Neutrophil (primary cell): Measurements from ENCODE around the gene SIT1.

Experiments used
- H3K27ac ChIP-seq: fragments of 200-600 bp; sonication (generic); 2 replicates; pipeline ENCODE4 v1.5.1; 2016; ENCODE audit warnings: mild to moderate bottlenecking, moderate library complexity
- H3K27me3 ChIP-seq: fragments of 200-600 bp; sonication (generic); 2 replicates; pipeline ENCODE4 v1.6.0; 2016; ENCODE audit warnings: mild to moderate bottlenecking
- H3K36me3 ChIP-seq: fragments of 200-600 bp; sonication (generic); 2 replicates; pipeline ENCODE4 v1.5.1; 2017
- H3K4me1 ChIP-seq, 2 experiments: fragments of 200-600 bp in 1 of 2; sonication (generic) in 1 of 2; 1 replicate in 1 of 2; 2 replicates in 1 of 2; pipeline versions ENCODE4 v1.5.1 to v1.6.1; 2013 to 2016; ENCODE audit warnings: low read depth in 1 of 2, low read length in 1 of 2, mild to moderate bottlenecking in 1 of 2, moderate library complexity in 1 of 2; ENCODE audit not compliant: control insufficient read depth in 1 of 2, insufficient read depth in 1 of 2
- H3K4me3 ChIP-seq, 2 experiments: fragments of 200-600 bp in 1 of 2; sonication (generic) in 1 of 2; 1 replicate in 1 of 2; 2 replicates in 1 of 2; pipeline ENCODE4 v1.5.1; 2013 to 2016; ENCODE audit warnings: low read depth in 1 of 2, low read length in 1 of 2, mild to moderate bottlenecking in 1 of 2, moderate library complexity in 1 of 2
- H3K9me3 ChIP-seq: fragments of 200-600 bp; sonication (generic); 2 replicates; pipeline ENCODE4 v1.5.1; 2016
- TF ChIP-seq, protein P1 (sequence below): fragments of 200-600 bp; sonication (generic); IDR thresholded peaks from 2 replicates; pipeline ENCODE4 v1.5.1; 2016; ENCODE audit warnings: antibody characterized with exemption

The SIT1 gene

DNA sequence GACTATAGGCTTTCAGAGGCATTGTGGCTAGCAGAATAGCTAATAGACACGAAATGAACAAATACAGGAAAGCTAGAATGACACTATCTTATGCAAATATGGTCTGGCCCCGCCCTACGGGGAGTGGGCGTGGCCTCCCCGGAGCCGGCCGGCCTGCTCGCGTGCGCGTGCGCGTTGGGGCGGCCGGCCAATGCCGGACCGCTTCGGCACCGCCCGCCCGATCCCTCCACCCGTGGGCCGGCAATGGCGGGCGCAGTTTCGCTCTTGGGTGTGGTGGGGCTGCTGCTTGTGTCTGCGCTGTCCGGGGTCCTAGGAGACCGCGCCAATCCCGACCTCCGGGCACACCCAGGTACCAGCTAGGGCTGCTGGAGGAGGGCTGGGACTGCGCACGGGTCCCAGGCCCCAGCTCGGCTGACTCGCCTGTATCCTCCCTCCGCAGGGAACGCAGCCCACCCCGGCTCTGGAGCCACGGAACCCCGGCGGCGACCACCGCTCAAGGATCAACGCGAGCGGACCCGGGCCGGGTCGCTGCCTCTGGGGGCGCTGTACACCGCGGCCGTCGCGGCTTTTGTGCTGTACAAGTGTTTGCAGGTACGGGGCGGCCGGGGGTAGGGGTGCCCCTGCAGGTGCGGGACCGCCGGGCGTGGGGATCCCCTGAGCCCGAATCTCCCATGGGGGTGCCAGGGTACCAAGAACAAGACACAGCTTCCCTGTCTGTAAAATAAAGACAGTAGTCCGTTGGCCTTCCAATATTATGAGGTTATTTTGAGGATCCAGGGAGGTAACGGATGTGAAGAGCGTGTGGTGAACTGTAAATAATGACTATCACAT lies 7.6 kb upstream of the SIT1 start, which contains the start of gene CCDC107:
Gene CCDC107, plus strand, starts transcription at position 156 of the 831 bp plus-strand sequence. Its CDS starts 88 bp downstream, at position 244.
- H3K9me3 ChIP-seq, result no peaks in the 10 kb centered on the region
- peak within 1 kb of the TSS; percentile 87 for H3K27ac ChIP-seq
- H3K36me3 ChIP-seq, result no peaks in the 10 kb centered on the region
- peak within 1 kb of the TSS; percentile 86 to 87 for H3K4me3 ChIP-seq
- no peaks in the 10 kb centered on the region for H3K27me3 ChIP-seq
- TF ChIP-seq, protein P1, sequence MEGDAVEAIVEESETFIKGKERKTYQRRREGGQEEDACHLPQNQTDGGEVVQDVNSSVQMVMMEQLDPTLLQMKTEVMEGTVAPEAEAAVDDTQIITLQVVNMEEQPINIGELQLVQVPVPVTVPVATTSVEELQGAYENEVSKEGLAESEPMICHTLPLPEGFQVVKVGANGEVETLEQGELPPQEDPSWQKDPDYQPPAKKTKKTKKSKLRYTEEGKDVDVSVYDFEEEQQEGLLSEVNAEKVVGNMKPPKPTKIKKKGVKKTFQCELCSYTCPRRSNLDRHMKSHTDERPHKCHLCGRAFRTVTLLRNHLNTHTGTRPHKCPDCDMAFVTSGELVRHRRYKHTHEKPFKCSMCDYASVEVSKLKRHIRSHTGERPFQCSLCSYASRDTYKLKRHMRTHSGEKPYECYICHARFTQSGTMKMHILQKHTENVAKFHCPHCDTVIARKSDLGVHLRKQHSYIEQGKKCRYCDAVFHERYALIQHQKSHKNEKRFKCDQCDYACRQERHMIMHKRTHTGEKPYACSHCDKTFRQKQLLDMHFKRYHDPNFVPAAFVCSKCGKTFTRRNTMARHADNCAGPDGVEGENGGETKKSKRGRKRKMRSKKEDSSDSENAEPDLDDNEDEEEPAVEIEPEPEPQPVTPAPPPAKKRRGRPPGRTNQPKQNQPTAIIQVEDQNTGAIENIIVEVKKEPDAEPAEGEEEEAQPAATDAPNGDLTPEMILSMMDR, result peak; percentile 41
- H3K4me1 ChIP-seq, result peaks cover 26 to 29% of the 10 kb centered on the region in 2 experiments

DNA sequence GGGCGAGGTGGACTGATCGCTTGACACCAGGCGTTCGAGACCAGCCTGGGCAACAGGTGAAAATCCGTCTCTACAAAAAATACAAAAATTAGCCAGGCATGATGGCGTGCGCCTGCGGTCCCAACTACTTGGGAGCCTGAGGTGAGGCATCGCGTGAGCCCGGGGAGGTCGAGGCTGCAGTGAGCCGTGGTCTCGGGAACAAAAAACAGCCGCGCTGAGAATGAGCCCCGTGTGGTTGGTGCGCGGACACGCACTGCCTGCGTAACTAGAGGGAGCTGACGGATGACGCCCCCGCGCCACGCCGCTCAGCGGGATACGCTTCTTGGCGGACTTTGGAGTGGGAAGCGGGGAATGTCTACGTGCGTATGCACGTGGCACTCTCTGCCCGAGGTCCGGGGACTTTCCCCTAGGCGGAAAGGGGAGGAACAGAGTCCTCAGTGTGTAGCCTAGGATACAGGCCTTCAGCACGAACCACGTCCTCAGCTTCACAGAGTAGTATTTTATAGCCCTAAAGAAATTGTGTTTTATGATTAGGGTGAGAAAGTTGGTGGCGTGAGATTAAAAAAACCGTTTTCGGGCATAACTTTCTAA lies 6.9 kb upstream of the SIT1 start, which contains the start of gene RMRP:
Gene RMRP, minus strand, starts transcription at position 474 of the 591 bp plus-strand sequence.
- Histone ChIP-seq H3K9me3 (no peaks in the 10 kb centered on the region), H3K27ac (peak within 1 kb of the TSS; percentile 87), H3K4me3 (peak within 1 kb of the TSS; percentile 86 to 87), H3K27me3 (no peaks in the 10 kb centered on the region), H3K36me3 (no peaks in the 10 kb centered on the region), H3K4me1 (peaks cover 26 to 29% of the 10 kb centered on the region in 2 experiments)
- TF ChIP-seq, protein P1, result no peak

DNA sequence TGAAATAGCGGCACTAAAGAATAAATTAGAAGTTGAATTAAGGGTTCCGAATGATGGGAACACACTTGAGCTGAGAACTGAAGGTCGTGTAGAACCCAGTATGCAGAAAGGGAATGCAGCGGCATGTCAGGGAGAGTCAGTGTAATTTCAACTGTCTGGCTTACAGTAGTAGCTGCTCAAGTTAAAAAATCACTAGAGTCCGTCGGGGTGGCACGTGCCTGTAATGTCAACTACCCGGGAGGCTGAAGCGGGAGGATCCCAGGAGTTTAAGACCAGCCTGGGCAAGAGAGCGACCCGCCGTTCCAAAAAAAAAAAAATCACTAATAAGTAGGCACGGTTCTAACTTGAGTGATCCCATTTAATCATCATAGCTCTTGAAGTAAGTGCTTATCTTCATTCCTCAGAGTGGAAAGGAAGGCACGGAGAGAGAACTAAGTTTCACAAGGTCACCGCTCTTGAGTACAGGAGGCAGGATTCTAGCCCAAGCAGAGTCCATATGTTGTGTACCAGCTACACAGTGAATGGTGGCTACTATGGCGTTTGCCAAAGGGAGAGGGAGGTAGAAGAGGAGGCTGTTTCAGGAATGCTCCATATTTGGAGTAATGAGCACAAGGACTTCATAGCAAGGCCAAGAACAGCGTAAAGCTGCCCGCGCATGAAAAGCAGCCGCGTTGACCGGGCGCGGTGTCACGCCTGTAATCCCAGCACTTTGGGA lies 6.3 kb upstream of the SIT1 start:
- Histone ChIP-seq H3K9me3 (no peaks in the 10 kb centered on the region), H3K4me1 (peaks cover 26 to 29% of the 10 kb centered on the region in 2 experiments), H3K27ac (peak overlapping the region; percentile 87), H3K36me3 (no peaks in the 10 kb centered on the region), H3K4me3 (peak overlapping the region; percentile 86 to 87), H3K27me3 (no peaks in the 10 kb centered on the region)
- TF ChIP-seq, protein P1, result no peak

DNA sequence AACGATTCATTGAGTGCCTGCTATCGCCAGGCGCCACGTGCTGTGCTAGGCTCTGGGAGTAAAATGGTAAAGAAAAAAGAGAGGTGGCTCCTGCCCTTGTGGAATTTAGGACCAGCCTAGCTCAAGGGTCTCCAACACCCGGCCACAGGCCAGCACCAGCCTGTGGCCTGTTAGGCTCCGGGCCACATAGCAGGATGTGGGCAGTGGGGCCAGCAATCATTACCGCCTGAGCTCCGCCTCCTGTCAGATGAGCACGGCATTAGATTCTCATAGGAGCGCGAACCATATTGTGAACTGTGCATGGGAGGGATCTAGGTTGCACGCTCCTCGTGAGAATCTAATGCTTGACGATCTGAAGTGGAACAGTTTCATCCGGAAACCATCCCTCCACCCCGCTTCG lies 5.6 kb upstream of the SIT1 start:
- H3K36me3 ChIP-seq, result no peaks in the 10 kb centered on the region
- H3K27ac ChIP-seq, result no peak overlapping the region
- H3K9me3 ChIP-seq, result no peaks in the 10 kb centered on the region
- H3K4me1 ChIP-seq, result peaks cover 26 to 29% of the 10 kb centered on the region in 2 experiments
- TF ChIP-seq, protein P1, result no peak
- H3K27me3 ChIP-seq, result no peaks in the 10 kb centered on the region
- H3K4me3 ChIP-seq, result no peak overlapping the region

DNA sequence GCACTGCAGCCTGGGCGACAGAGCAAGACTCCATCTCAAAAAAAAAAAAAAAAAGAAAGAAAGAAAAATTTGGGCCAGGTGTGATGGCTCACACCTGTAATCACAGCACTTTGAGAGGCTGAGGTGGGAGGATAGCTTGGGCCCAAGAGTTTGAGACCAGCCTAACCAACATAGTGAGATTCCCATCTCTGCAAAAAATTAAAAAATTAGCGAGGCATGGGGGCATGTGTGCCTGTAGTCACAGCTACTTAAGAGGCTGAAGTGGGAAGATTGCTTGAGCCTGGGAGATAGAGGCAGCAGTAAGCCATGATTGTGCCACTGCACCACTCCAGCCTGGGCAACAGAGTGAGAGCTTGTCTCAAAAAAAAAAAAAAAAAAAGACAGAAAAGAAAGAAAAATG lies 2.9 kb upstream of the SIT1 start:
- Histone ChIP-seq H3K4me1 (peaks cover 19 to 21% of the 10 kb centered on the region in 2 experiments), H3K27ac (no peak overlapping the region), H3K27me3 (no peaks in the 10 kb centered on the region), H3K36me3 (no peaks in the 10 kb centered on the region), H3K4me3 (no peak overlapping the region), H3K9me3 (no peaks in the 10 kb centered on the region)
- TF ChIP-seq, protein P1, result no peak
